Measurements from ENCODE around the gene ANKRD33B.

Gene ANKRD33B

GRCh38 chr5:10576121-10576789, 12.4 kb downstream of the ANKRD33B start:
- H3K4me3 ChIP-seq (ENCODE audit: low read depth, low read length): no peak overlapping the region
- no peak for DNase-seq (ENCODE audit: low read depth)
- no peak for TF ChIP-seq CTCF (IDR thresholded peaks at IDR 0.05; ENCODE audit: control insufficient read depth, extremely low read depth, insufficient read depth)

GRCh38 chr5:10576790-10577189, 12.9 kb downstream of the ANKRD33B start:
- TF ChIP-seq CTCF (IDR thresholded peaks at IDR 0.05; ENCODE audit: control insufficient read depth, extremely low read depth, insufficient read depth): no peak
- DNase-seq (ENCODE audit: low read depth): no peak
- no peak overlapping the region for H3K4me3 ChIP-seq (ENCODE audit: low read depth, low read length)

GRCh38 chr5:10577371-10578292, 13.8 kb downstream of the ANKRD33B start:
- TF ChIP-seq CTCF (IDR thresholded peaks at IDR 0.05; ENCODE audit: control insufficient read depth, extremely low read depth, insufficient read depth): no peak
- no peak overlapping the region for H3K4me3 ChIP-seq (ENCODE audit: low read depth, low read length)
- no peak for DNase-seq (ENCODE audit: low read depth)

- TF ChIP-seq CTCF (IDR thresholded peaks at IDR 0.05; ENCODE audit: control insufficient read depth, extremely low read depth, insufficient read depth): no peak
- no peak for DNase-seq (ENCODE audit: low read depth)
- no peak overlapping the region for H3K4me3 ChIP-seq (ENCODE audit: low read depth, low read length)
Observed at GRCh38 chr5:10578293-10578665, 14.4 kb downstream of the ANKRD33B start.

GRCh38 chr5:10578869-10579268, 15.0 kb downstream of the ANKRD33B start:
- no peak for TF ChIP-seq CTCF (IDR thresholded peaks at IDR 0.05; ENCODE audit: control insufficient read depth, extremely low read depth, insufficient read depth)
- no peak for DNase-seq (ENCODE audit: low read depth)

GRCh38 chr5:10579536-10580521, 16.0 kb downstream of the ANKRD33B start:
- no peak for TF ChIP-seq CTCF (IDR thresholded peaks at IDR 0.05; ENCODE audit: control insufficient read depth, extremely low read depth, insufficient read depth)
- no peak overlapping the region for H3K4me3 ChIP-seq (ENCODE audit: low read depth, low read length)
- DNase-seq (ENCODE audit: low read depth): no peak

More at GRCh38 chr5:10578869-10579268, 15.0 kb downstream of the ANKRD33B start:
- no peak overlapping the region for H3K4me3 ChIP-seq (ENCODE audit: low read depth, low read length)

Data from LNCaP clone FGC (cell line).